Pons (tissue), 1 donor: ENCODE results near the gene PCSK9.
"Not testable (repeated sequence)": the region's sequence is repeated elsewhere in the genome, so short reads cannot be mapped to it uniquely, and the experiment has no call there.

ENCODE experiments used
- DNase-seq: peaks from one replicate; pipeline ENCODE4 v3.0.0-alpha.2; 2016; ENCODE audit warnings: low spot score

PCSK9 gene

GRCh38 chr1:55079651-55080050 is 40.3 kb downstream of the PCSK9 start:
- DNase-seq, result no peak

- DNase-seq, result no peak
Observed at GRCh38 chr1:55081188-55081904, 42.0 kb downstream of the PCSK9 start.

GRCh38 chr1:55081905-55082296 is 42.6 kb downstream of the PCSK9 start:
- no peak for DNase-seq

GRCh38 chr1:55084257-55084656 is 44.9 kb downstream of the PCSK9 start:
- no peak for DNase-seq

DNA sequence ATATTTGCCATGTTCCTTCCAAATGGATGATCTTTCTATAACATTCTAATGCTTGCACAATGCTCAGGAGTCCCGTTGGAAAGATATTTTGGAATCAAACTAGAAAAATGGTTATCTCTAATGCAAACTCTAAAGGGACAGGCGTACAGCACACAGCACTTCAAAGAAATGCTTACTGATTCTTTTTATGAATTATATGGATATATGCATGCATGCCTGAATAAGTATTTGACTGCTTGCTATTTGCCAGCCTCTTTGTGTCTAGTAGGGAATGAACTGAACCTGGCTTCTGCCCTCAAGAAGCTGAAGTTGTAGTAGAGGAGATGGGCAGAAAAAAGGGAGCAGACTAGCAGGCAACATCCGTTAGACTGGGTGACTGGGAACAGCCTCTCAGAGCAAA is 48.1 kb downstream of the PCSK9 start:
- DNase-seq, result no peak

DNA sequence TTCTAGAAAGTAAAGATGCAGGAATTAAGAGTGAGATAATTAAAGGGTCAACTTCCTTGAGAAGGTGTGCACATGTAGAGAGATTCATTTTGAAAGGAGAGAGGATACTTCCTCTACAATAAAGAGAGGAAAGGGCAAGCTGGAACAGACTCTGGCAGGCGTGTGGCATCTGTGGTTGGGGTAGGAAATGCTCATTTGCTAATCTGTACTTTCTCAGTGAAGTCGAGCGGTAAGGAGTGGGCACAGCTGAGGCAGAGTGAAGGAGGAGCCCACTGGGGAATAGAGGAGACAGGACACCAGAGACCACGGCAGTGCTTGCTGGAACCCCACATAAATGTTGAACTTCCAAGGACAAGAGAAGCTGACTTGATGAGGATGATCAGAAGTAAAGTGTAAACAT is 49.1 kb downstream of the PCSK9 start:
- DNase-seq, result no peak

DNA sequence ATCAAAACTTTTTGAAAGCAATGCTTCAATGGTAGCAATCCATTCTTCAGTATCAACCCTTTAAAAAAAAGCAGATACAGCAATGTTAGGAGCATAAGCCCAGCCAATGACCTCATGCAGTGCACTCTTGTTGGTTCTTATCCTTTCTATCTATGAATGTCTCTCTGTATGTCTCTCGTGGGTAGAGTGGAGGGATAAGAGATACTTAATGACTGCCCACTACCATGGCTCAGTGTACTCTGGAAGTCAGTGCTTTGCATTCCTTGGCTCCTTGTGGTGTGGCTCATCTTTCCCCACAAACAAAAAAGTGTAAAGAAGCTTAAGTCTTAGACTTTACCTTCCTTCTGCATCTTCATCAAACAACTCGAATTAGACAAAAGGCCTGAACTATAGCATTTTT is 50.3 kb downstream of the PCSK9 start:
- DNase-seq, result no peak

DNA sequence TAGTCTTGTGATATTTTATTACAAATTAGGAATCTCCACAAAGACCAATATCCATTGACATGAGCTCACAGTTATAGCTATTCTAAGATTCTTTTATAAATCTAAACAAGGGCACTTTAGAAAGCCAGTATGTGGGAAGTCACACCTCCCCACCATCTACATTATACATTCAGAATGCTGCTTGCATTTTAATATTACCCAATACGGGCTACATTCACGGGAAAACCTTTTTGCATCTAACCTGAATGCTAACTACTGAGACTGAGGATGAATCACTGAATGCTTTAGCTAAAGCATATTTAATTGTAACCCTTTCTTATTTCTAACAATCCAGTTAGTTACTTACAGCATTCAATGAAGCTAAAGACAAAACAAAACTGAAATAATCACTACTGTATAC is 53.1 kb downstream of the PCSK9 start:
- no peak for DNase-seq

DNA sequence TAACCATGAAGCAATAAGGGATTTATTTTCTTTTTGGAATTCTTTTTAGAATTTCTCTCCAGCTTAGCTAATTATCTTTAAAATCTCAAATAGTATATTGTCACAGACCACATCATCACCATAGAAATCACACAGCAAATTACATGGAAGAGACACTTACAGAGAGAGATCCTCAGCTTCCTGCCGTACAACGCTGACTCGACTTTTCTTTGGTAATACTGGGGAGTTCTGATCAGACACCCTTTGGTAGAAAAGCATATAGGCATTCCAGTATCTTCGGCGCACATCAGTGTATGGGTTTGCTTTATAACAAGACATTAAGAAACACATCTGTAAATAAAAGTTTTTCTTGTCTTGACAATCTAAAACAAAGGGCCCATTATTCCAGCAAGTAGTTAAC is 55.7 kb downstream of the PCSK9 start:
- DNase-seq, result no peak

DNA sequence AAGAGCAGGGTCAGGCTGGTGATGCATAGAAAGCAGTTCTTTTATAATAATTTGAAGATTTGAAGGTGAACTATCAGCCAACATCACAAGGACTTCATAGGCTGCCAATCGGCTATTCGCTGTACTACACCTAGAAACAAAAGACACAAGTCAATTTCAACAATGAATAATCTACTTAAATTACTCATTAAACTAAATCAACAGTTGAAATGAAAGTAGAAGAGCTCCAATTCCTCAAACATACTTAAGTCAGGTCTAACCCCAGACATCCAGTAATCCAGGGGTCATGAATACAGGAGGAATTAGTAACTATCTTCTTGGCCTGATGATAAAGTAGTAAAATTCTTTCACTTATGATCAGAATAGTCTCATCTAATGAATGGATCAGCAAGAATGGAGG is 64.5 kb downstream of the PCSK9 start:
- no peak for DNase-seq

DNA sequence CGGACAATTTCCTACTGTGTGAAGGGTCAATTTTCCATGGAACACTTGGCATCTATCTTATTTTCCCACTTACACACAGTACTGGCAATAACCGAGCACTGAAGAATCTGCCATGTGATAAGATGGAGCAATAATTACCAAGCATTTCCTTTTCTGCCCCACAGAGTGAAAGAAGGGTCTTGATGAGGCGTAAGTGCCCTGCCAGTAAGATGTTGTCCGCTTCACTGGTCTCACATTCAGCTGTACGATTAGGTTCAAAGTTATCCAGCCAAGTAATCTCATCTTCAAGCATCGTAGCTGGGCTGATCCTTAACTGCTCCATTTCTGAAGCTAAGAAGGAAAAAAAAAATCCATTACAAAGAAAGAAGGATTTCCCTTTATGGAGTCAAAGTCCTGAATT is 67.8 kb downstream of the PCSK9 start:
- DNase-seq, result no peak

- DNase-seq, result not testable (repeated sequence)
Observed at GRCh38 chr1:55109005-55109404, 69.7 kb downstream of the PCSK9 start.
